Endothelial cell of hepatic sinusoid (primary cell): ENCODE measurements around the gene ELF5.

Experiments
- in situ Hi-C: cut with HindIII; loops from 2 replicates; pipeline ENCODE4 v1.10.0; 2017; ENCODE audit warnings: low sequenced_read_pairs

The ELF5 gene

DNA sequence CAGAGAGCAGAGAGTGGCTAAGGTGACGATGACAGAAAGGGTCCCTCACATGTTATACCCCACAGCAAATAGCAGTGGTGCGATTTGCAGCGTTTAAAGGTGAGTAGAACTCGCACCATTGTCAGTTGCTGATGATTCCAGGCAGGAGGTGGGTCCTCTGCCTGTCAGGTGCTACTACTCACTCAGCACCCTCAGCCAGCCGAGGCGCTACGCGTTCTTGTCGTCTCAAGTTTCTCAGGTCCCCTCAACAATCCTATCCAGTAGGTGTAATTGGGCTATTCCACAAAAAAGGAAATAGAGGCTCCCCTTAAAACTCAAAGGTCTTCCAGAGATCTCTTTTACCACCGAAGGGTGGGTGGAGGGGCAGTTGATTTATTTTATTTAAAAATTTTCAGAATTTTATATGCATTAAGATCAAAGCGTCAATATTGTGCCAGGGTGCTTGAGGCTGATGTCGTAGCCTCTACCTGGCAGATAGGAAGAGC lies 18.3 kb downstream of the ELF5 start:
- in situ Hi-C loops: no loop called here

DNA sequence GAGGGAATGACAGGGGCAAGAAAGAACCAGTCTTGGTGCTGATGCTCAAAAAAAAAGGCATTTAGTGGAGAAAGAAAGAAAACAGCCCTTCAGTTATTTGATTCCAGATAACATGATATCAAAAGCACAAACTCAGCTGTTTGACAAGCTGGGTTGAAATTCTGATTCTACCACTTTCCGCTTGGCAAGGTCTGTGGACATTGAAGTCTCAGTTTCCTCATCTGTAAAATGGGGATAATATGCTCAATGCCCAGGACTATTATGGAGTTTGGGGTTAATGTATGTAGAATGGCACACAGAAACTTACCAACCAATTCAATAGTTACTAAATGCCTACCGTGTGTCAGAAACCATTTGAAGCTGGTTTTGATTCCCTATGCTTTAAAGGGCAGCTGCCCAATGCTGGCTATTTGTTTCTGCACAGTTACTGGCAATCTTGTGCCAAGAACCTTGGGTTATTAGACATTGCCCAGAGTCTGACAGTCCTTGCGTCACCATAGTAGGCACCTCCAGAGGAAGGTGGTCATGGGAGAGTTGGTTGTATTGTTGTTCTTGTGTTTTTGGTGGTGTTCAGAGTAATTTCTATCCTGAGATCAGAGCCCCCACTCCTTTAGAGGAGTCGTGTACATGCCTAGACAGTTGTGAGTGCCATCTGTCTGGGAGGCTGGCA lies 19.5 kb downstream of the ELF5 start:
- in situ Hi-C loops: no loop called here

DNA sequence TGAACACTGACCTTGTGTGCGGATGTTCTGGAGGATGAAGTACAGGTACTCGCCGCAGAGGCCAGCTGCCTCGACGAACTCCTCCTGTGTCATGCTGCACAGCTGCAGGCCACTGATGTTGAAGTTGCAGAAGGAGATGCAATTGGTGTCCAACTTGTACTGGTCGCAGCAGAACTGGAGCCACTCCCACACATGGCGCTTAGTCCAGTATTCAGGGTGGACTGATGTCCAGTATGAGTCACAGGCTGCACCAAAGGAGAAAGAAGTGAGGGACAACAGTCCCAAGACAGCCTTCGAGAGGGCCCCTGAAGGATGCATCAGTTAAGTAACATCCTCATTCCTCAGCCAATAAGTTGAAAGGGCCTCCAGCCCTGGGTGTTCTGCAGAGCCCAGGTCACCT lies 20.1 kb downstream of the ELF5 start:
- in situ Hi-C loops: no loop called here

DNA sequence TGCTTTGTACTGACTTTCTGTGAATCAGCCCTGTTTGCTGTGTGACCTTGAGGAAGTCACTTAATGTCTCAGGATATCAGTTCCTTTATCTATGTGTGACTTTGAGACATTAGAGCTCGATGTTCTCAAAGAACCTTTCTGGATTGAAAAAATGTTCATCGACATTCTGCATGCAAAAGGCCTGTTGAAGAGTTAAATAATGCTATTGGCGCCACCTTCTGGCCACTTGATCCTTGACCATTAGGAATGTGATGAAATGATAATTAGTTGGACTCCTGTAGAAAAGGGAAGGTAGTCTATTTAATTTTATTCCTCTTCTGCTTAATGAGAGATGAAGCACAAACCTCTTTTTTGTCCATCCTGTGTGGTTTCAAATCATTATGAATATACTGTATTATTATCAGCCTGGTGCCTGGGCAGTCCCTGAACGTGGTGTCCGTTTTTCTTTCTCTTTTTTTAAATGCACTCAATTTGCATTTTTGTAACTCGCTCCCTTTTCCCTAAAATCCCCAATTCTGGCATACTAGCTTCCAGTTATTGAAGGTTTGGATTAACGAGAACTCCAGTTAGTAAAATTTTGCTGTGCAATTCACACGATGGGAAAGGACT lies 20.7 kb downstream of the ELF5 start:
- in situ Hi-C loops: no loop called here

DNA sequence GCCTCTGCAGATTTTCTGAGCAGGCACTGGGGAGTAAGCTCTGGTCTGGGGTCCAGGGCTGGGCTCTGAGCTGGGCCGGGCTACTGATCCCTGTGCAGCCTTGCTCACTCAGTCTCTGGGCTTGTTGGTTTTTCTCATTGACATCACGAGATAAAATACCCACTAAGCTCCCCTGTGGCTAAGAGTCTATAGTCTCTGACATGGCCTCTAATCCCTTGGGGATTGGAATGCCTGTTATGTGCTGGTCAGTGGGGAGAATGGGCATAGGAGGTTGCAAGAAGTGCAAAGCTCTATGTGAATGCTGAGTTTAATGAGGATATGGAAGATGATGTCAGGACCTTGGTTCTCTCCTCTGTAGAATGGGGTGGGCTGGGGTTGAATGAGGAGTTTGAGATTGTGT lies 23.3 kb downstream of the ELF5 start:
- in situ Hi-C loops: no loop called here

DNA sequence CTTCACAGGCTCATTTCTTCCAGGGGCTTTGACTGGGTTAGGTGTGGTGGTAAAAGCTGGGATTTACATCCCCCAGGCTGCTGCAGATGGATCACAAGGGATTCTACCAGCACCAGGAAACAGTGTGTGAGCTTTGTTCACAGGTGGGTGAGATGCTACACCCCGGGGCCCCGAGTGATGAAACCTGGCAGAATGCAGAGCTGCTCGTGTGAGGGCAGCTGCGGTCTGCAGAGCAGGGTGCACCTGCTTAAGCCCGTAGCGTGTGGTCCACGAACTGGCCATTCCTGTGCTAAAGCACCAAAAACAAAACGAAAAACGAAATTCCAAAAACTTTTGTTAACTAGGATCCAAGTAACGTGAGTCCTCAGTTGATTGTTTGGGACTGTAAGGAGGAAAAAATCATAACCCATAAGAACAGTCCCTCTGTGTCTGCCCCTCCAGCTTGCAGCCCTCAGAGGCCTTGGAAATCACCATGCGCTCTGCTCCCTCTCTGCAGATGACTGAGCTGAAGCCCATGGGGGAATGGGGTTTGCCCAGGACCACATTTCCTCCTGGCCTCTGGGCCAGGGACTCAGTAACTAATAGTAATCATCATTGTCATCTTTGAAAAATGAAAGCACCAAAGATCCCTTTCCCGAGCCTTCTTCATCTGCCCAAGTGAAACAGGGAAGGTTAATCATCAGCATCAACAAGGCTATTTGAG lies 24.6 kb downstream of the ELF5 start:
- in situ Hi-C loops: no loop called here

DNA sequence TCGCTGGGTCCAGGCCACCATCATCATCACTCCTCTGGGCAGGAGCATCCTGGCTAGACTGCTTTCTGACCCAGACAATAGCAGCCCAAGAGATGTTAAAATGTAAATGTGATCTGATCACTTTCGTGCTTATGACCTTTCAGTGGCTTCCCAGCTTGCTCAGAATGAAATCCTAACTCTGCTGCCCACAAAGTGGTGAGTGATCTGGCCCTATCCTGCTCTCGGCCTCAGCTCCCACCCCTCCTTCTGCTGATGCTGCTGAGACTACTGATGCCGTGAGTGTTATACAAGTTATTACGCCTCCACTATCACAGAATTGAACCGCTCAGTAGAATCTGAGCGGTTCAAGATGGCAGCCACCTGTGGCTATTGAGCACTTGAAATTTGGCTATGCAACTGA lies 26.2 kb downstream of the ELF5 start:
- in situ Hi-C loops: no loop called here

DNA sequence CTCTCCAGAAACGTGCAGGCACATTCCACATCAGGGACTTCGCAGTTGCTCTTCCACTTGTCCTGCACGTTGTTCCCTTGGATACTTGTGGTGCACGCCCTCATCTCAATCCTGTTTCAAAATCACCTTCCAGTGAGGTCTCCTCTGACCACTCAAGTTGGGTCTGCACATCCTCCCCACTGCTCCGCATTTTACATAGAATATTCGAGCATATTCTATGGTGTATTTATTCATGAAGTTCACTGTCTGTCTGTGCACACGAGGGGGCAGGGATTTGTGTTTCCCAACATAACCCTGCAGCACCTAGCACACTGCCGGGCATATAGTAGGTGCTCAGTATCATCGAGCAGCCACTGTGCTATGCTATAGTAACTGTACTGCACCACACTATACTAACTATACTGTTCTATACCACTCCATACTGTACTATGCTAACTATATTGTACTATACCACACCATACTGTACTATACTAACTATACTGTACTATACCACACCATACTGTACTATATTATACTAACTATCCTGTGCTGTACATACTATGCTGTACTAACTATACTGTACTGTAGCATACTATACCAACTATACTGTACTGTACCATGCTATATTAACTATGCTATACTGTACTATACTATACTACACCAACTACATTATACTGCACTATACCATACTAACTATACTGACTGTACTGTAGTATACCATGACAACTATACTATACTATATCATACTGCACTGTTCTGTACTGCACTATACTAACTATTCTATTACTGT lies 30.3 kb downstream of the ELF5 start:
- in situ Hi-C loops: no loop called here

DNA sequence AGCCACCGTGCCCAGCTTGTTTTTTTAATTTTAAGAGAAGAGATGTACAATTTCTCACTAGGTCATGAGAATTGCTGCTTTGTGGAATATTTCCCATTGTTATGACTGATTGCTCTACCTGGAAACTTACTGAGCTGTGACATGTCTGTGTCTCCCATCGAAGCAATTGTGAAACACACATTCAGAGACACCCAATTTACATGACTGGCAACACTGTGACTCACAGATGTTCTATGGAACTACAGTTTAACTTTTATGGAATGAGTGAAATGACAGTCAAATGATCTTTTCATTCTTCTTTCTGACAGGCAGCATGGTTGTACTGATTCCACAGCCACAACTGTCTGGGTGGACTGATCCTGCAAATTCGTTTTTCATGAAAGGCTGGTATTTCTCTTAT lies 32.3 kb downstream of the ELF5 start:
- in situ Hi-C loops: no loop called here

DNA sequence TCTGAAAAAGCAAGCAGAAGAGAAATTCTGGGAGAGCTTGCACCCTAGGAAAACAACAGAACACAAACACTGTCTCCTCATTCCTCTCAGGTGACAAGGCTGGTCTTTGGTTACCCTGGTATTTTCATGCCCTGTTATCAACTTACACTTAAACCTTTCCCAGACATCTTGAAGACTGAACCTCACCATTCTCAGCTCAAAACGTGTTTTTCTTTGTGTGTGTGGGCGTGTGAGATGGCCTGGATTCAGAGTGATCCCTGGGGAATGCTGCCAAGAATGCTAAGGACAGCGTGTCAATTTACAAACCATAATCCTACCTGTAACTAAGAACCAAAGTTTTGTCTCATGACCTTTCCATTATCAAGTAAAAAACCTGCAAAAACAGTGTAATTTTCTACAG lies 33.3 kb downstream of the ELF5 start:
- in situ Hi-C loops: no loop called here

DNA sequence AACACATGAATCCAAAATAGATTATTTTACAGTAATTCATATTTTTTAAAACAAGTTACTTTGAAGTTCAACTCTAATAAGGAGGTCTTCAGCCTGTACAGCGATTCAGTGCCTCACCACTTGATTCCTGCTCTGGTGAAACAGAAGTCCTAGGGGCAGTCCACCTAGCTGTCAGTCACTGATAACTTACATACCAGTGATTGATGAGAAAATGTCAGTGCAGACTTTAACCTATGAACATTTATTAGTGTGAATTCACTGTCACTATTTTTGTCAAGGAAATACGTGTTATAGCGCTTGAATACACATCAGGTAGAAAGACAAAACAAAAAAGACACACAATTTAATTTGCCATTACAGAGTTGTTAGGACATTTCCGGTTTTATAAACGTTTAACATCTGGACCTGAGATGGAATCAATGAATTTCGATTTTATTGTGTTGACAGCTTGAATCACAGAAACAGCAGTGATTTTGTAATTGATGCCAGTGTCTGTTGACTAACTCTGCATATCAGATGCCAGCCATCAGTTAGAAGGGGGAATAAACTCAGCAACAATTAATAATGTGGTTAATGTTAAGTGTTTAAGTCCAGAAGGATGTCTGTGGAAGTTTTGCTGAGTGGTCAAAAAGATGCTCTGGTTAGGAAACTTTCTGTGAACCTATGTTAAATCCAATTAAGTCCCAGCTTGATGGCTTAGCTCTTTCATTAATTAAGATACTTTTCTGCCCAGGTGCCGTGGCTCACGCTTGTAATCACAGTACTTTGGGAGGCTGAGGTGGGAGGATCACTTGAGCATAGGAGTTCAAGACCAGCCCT lies 34.5 kb downstream of the ELF5 start:
- in situ Hi-C loops: no loop called here

DNA sequence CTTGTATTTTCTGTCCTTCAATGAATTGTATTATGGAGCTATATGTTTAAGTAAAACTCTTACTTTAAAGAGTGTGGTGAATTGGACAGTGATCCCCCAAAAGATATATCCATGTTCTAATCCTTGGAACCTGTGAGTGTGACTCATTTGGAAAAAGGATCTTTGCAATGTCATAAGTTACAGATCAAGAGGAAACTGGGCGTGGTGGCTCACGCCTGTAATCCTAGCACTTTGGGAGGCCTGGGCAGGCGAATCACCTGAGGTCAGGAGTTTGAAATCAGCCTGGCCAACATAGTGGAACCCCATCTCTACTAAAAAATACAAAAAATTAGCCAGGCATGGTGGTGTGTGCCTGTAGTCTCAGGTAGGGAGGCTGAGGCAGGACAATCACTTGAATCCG lies 36.7 kb downstream of the ELF5 start:
- in situ Hi-C loops: no loop called here

DNA sequence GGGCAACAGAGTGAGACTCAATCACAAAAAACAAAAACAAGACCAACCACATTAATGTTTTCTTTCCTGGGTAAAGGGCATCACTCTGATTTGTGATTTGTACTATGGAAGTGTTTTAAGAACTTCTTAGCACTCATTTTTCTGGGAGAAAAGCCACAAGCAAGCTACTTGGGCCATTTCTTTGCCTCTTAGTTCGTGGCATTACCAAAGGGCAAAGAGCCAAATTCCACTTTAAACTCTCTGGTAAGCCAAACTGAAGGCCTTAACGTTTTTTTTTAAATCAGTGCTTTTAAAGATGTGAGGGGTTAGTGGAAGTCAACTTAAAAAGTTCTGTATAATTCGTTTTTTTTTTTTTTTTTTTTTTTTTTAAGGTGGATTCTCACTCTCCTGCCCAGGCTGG lies 37.9 kb downstream of the ELF5 start:
- in situ Hi-C loops: no loop called here

DNA sequence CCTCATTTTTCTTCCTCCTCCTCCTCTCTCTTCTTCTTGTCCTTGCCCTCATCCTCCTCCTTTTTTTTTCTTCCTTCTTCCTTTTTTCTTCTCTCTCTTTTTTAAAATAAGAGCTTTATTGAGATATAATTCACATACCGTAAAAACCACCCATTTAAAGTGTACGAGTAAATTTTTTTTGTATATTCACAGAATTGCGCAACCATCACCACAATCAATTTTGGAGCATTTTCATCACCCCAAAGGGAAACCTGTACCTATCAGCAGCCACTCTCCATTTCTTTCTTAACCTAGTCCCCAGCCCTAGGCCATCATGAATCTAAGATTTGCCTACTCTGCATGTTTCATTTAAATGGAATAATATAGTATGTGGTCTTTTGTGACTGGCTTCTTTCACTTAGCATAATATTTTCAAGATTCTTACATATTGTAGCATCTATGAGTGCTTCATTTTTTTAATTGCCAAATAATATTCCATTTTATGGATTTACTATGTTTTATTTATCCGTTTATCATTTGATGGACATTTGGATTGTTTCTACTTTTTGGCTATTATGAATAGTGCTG lies 39.9 kb downstream of the ELF5 start:
- in situ Hi-C loops: no loop called here

DNA sequence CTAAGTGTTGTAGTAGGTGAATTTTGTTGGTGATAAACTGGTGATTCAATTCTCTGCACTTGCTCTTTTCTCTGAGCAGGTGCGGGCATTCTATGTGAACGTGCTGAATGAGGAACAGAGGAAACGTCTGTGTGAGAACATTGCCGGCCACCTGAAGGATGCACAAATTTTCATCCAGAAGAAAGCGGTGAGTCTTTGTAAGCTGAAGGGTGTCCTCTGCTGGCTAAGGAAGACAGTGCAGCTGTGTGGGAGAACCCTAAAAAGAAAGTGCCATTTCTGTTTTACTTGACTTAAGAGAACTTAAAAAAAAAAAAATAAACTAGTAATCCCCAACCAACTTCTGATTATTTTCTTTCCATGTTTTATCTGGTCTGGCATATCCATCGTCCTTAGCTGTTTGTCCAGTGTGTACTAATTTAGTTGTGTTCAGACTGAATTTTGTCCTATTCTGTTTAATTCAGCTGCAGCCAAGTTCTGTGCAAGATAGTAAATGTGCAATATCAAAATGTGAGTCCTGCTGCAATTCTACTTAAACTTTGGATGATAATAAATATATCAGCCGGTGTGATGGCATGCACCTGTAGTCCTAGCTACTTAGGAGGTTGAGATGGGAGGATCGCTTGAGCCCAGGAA lies 45.3 kb downstream of the ELF5 start:
- in situ Hi-C loops: loop anchor here (5.0 kb wide), 1 partner anchor 34 kb away; no protein-coding TSS in a partner anchor

DNA sequence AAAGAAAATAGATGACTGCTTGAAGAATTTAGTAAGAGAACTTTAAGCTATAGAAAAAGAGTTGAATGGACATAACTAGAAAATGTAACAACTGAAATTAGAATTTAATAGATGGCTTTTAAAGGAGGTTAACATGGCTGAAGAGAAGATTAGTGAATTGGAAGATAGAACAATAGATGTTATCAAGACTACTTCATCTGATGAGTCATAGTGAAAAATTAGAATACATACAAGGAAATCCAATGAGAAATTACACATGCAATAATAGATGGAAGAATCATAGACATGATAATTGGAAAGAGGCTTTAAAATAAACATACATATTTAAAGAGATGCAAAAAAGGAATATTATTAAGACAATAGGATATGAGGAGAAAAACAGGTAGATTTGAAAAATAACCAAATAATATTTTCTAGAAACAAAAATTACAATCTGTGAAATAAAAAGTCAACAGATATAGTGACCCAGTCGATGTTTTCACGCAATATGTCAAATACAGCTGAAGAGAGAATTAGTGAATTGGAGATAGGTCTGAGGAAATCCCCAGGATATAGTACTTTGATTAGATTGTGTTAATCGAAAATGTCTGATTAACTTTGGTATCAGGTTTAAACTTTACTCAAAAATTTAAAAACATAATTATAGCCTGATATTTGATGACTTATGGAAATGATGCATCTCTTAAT lies 46.6 kb downstream of the ELF5 start:
- in situ Hi-C loops: loop anchor here (5.0 kb wide), 1 partner anchor 35 kb away; no protein-coding TSS in a partner anchor

DNA sequence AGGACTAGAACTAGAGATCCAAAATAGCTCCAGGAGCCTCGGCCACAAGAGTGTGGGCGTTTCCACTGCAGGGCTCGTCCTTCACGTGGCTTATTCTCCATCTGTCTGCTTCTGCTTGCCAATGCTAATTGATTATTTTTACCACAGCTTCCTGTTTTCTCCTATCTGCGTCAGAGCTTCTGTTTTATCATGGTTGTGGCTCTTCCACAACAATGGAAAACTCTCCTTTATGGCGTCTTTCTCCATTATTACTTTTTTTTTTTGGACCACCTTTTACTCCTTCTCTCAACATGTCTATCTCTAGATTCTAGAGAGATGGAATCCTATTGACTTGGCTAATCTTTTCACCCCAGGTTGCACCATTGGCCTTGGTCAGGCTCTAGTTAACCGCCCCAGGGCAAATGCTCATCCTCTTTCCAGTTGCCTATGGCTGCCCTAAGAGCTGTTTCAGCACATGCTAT lies 49.0 kb downstream of the ELF5 start:
- in situ Hi-C loops: loop anchor here (5.0 kb wide), 1 partner anchor 38 kb away; no protein-coding TSS in a partner anchor

DNA sequence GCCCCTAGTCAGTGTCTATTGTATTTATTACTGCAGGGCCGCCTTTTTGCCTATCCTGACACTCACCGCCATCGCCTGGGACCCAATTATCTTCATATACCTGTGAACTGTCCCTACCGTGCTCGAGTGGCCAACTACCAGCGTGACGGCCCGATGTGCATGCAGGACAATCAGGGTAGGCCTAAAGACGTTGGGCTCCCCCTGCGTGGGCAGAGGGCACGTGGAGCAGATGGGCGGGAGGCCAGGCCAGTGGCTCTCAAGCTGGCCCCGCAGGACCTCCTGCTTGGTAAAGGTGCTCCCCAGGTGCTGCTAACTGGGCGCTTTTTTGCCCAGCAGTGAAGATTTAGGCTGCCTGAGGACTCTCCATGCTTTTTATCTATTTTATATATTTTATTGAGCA lies 52.4 kb downstream of the ELF5 start:
- in situ Hi-C loops: no loop called here

DNA sequence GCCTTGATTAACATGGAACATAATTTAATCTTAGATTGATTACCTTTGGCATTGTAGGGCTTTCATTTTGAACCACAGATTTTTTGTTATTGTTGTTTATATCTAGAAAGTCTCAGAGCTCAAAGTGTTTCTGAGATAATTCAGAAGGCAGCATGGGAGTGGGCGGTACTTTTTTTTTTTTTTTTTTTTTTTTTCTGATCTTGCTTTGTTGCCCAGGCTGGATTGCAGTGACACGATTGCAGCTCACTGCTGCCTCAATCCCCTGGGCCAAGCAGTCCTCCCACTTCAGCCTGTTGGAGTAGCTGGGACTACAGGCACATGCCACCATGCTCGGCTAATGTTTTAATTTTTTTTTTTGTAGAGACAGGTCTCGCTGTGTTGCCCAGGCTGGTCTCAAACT lies 53.3 kb downstream of the ELF5 start:
- in situ Hi-C loops: no loop called here
